DMS 273 (cell line): ENCODE measurements around the gene TNKS2.

Experiments
- DNase-seq: peaks from one replicate; lab custom pipeline; 2025; ENCODE audit not compliant: unreplicated experiment; lab: John Stamatoyannopoulos, UW

Gene TNKS2

DNA sequence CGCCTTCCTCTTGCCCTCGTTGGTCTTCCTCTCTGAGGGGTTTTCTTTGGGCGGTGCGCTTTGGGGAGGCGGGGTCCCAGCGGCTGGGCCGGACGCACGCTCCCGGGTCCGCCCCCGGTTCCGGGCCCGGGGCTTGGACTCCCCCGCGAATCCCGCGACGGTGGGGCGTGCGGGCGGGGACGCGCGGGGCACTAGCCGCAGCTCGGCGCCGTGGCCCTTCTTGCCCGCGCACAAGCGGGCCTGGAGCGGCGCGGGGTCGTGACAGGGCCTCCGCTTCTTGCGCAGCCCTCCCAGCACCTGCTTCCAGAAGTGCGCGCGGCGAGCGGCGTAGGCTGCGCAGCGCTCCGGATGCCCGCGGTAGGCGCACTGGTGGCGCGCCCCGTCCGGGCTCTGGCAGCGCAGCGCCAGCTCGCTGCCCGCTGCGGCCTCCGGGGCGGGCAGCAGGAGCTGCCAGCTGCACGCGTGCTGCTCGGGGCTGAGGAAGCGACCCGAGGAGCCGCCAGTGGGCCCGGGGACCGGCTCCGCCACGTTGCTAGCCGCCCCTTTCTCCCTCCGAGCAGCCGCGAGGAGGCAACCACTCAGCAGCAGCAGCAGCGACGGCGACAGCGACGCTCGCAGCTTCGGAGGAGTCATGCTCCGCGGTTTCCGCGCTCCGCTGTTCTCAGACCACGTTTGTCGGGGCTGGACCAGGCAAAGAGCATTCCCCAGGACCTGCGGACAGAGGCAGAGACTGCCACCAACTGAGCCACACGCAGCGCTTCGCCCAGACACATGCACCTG lies 110.3 kb downstream of the TNKS2 start:
- peak; percentile 84 for DNase-seq

DNA sequence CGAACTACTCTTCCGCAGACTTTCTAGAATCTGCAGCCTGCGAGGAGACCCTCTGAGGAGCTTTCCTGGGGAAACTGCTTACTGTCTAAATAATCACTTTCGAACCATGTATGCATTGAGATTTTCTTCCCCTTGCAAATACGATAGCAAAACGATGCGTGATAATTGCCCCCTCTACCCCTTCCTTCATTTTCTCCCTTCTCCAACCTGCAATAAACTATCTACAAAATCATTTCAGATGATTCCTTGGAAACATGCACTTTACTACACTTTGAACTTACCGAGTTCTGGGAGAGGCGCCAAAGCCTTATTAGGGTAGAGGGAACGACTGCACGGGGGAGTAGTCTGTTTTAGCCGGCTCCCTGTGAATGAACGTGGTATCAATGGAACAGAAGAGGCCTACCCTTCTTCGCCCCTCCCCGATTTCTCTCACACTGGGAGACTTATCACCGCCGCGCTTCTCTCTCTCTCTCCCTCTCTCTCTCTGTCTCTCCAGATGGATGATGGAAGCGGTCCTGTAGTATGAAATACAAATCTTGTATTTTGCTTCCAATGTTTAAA lies 111.0 kb downstream of the TNKS2 start, which contains the start of gene FGFBP3:
Gene FGFBP3 (minus strand): TSS at position 370 of the 561 bp plus-strand sequence. CDS start 517 bp downstream, outside the sequence.
- DNase-seq, result peak; percentile 86

DNA sequence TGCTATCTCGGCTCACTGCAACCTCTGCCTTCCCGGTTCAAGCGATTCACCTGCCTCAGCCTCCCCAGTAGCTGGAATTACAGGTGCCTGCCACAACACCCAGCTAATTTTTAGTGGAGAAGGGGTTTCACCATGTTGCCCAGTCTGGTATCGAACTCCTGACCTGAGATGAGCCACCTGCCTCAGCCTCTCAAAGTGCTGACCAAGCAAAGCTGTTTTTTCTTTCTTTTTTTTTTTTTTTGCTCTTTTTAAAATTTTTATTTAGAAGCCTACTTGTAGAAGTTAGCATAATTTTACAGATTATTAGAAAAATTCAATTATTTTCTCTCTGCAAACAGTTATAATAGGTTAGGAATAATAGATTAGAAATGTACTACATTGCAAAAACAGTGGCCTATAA lies 112.2 kb downstream of the TNKS2 start:
- no peak for DNase-seq
